NCI-H187 (cell line): ENCODE measurements around the gene PPFIA4.

ENCODE experiments used
- DNase-seq, 2 experiments: peaks; one replicate each; lab custom pipeline; 2025; lab: John Stamatoyannopoulos, UW

Gene PPFIA4

GRCh38 chr1:203057911-203058675 is 31.8 kb downstream of the PPFIA4 start:
- no peak for DNase-seq

- no peak for DNase-seq
These were observed 32.3 kb downstream of the PPFIA4 start for GRCh38 chr1:203058676-203058935.

- no peak for DNase-seq
These were observed 33.2 kb downstream of the PPFIA4 start for GRCh38 chr1:203059485-203059884.

GRCh38 chr1:203060115-203060514 is 33.8 kb downstream of the PPFIA4 start:
- no peak for DNase-seq

- no peak for DNase-seq
These were observed 37.0 kb downstream of the PPFIA4 start for GRCh38 chr1:203063287-203063686.

GRCh38 chr1:203065191-203065590 is 38.9 kb downstream of the PPFIA4 start:
- DNase-seq = no peak

- DNase-seq = no peak
These were observed 39.7 kb downstream of the PPFIA4 start for GRCh38 chr1:203065986-203066385.

GRCh38 chr1:203066965-203067364 is 40.7 kb downstream of the PPFIA4 start:
- no peak for DNase-seq

GRCh38 chr1:203069030-203069747 is 42.9 kb downstream of the PPFIA4 start:
- no peak for DNase-seq

GRCh38 chr1:203072002-203072602 is 45.8 kb downstream of the PPFIA4 start:
- DNase-seq = no peak

- no peak for DNase-seq
These were observed 46.6 kb downstream of the PPFIA4 start for GRCh38 chr1:203072911-203073310.

GRCh38 chr1:203073469-203073868 is 47.2 kb downstream of the PPFIA4 start:
- DNase-seq = no peak

GRCh38 chr1:203074610-203075009 is 48.3 kb downstream of the PPFIA4 start:
- no peak for DNase-seq

GRCh38 chr1:203075236-203076030 is 49.1 kb downstream of the PPFIA4 start:
- no peak for DNase-seq

- no peak for DNase-seq
These were observed 49.8 kb downstream of the PPFIA4 start for GRCh38 chr1:203076031-203076511.

- DNase-seq = no peak
These were observed 51.1 kb downstream of the PPFIA4 start for GRCh38 chr1:203077367-203077766.

- DNase-seq = no peak
These were observed 51.7 kb downstream of the PPFIA4 start for GRCh38 chr1:203077956-203078355.

GRCh38 chr1:203078478-203078877 is 52.2 kb downstream of the PPFIA4 start:
- DNase-seq = no peak

GRCh38 chr1:203080456-203080855 is 54.2 kb downstream of the PPFIA4 start:
- no peak for DNase-seq

- no peak for DNase-seq
These were observed 55.4 kb downstream of the PPFIA4 start for GRCh38 chr1:203081465-203082230.

GRCh38 chr1:203082231-203082505 is 55.9 kb downstream of the PPFIA4 start:
- no peak for DNase-seq
